GM12874 (cell line): Measurements from ENCODE around the gene DEPDC4.

ENCODE experiments used
- CTCF ChIP-seq: IDR thresholded peaks from 2 replicates; pipeline ENCODE4 v1.5.1; 2011; ENCODE audit warnings: low read depth, mild to moderate bottlenecking, control low read depth, low read length, moderate library complexity; ENCODE audit not compliant: insufficient read depth

The DEPDC4 gene

DNA sequence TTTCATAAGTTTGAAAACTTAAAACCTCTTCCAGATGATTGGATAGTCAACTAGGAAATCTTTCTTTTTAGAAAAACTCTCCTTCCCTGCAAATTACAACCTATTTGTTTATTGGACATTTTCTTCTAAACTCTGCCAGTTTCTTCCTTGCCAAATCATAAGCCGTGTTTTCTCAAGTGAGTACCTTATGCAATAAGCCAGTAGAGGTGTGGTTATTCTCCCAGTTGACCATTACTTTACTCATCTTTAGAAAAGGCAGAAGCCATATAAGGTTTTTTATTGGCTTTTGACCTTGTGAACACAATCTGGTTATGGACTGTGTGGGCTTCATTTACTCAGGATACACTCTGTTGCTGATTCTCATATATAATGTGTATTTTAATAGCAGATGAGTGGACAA is 51.7 kb downstream of the DEPDC4 start:
- TF ChIP-seq CTCF = no peak

DNA sequence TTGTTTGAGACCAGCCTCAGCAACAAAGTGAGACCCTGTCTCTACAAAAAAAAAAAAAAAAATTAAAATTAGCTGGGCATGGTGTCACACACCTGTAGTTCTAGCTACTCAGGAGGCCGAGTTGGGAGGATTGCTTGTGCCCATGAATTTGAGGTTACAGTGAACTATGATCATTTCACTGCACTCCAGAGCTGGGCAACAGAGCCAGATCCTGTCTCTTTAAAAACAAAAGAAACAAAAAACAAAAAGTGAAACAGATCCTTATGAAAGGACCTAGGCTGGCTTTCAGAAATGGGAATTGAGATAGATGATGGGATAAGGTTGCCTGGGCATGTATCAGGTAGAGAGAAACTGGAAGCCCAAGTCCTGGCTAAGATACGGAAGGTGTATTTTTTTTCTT is 52.4 kb downstream of the DEPDC4 start:
- no peak for TF ChIP-seq CTCF

DNA sequence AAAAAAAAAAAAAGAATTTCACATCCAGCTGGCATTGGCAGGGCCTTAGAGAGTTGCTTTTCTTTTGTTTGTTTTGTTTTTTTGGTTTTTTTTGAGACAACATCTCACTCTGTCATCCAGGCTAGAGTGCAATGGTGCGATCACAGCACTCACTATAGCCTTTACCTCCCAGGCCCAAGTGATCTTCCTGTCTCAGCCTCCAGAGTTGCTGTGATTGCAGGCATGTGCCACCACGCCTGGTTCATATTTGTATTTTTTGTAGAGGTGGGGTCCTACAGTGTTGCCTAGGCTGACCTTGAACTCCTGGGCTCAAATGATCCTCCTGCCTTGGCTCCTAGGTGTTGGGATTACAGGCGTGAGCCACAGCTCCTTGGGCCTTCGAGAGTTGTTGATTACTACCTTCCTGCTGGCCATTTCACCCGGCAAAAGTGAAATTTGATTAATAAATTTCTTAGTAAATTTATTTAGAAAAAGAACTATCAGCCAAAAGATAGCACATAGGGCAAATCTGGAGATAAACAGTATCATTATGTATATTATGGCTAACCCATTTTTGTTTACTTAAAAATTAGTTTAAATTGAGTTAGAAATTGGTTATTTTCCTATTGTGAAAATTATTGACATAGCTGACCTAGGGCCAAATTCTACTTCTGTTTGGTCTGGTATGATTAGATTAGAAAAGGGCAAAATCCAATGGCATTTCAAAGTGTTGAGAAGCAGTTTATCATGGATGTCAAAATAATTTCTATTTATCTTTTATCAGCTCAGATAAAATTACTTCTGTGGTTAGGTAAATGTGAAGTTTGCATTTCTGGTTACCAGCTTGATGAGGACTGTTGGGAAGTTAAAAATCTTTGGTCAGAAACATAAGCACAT is 53.6 kb downstream of the DEPDC4 start:
- no peak for TF ChIP-seq CTCF

- TF ChIP-seq CTCF = no peak
These were observed 55.2 kb downstream of the DEPDC4 start for GRCh38 chr12:100211698-100212097.

DNA sequence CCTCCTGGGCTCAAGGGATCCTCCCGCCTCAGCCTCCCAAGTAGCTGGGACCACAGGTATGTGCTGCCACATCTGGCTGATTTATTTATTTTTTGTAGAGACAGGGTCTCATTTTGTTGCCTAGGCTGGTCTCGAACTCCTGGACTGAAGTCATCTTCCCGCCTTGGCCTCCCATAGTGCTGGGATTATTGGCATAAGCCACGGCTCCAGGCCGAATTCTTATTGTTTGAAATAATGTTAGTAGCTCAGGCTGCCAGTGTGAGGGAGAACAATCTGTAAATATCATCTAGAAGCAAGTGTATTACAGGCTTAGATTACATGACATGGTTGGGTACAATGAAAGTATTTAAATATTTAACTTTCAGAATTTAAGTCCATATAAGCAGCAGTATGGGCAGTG is 58.0 kb downstream of the DEPDC4 start:
- TF ChIP-seq CTCF = no peak

- TF ChIP-seq CTCF = no peak
These were observed 59.6 kb downstream of the DEPDC4 start for GRCh38 chr12:100207311-100207710.

DNA sequence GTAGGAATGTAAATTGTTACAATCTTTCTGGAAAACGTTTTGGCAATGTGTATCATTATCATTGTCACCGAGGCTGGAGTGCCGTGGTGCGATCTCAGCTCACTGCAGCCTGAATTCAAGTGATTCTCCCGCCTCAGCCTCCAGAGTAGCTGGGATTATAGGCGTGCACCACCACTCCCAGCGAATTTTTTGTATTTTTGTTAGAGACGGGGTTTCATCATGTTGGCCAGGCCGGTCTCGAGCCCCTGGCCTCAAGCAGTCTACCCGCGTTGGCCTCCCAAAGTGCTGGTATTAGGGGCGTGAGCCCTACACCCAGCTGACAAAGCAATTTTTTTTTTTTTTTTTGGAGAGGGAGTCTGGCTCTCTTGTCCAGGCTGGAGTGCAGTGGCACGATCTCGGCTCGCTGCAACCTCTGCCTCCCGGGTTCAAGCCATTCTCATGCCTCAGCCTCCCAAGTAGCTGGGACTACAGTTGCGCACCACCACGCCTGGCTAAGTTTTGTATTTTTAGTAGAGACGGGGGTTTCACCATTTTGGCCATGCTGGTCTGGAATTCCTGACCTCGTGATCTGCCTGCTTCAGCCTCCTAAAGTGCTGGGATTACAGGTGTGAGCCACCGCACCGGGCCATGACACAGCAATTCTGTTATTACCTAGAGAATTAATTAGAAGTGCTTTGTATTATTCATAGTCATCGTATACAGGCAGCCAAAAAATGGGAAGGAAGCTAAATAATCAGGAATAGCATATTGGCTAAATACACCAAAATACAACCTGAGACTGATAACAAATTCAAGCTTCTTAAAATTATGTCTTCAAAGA is 65.1 kb downstream of the DEPDC4 start:
- TF ChIP-seq CTCF = no peak
